GM19438 (cell line): Measurements from ENCODE around the gene ANK3.

ENCODE experiments used
- ATAC-seq: cut with Tn5 transposase; IDR thresholded peaks from one replicate; pipeline ENCODE4 v1.9.1; 2021; ENCODE audit warnings: low read depth; ENCODE audit not compliant: unreplicated experiment

ANK3 gene

GRCh38 chr10:60192946-60193345 is 196.7 kb downstream of the ANK3 start:
- ATAC-seq: no peak

GRCh38 chr10:60189861-60190475 is 199.7 kb downstream of the ANK3 start:
- no peak for ATAC-seq

- no peak for ATAC-seq
Measured at GRCh38 chr10:60188548-60188947, 201.1 kb downstream of the ANK3 start.

- ATAC-seq: no peak
Measured at GRCh38 chr10:60187691-60188090, 202.0 kb downstream of the ANK3 start.

- ATAC-seq: no peak
Measured at GRCh38 chr10:60186315-60187071, 203.2 kb downstream of the ANK3 start.

- no peak for ATAC-seq
Measured at GRCh38 chr10:60185421-60185820, 204.3 kb downstream of the ANK3 start.

- ATAC-seq: no peak
Measured at GRCh38 chr10:60182691-60183090, 207.0 kb downstream of the ANK3 start.

- ATAC-seq: no peak
Measured at GRCh38 chr10:60176925-60177324, 212.8 kb downstream of the ANK3 start.

GRCh38 chr10:60175441-60175971 is 214.2 kb downstream of the ANK3 start:
- ATAC-seq: no peak

- ATAC-seq: no peak
Measured at GRCh38 chr10:60172363-60172990, 217.2 kb downstream of the ANK3 start.

GRCh38 chr10:60171436-60172013 is 218.2 kb downstream of the ANK3 start:
- no peak for ATAC-seq

GRCh38 chr10:60170250-60170649 is 219.4 kb downstream of the ANK3 start:
- no peak for ATAC-seq

- no peak for ATAC-seq
Measured at GRCh38 chr10:60169111-60169510, 220.6 kb downstream of the ANK3 start.

- ATAC-seq: no peak
Measured at GRCh38 chr10:60167050-60167449, 222.6 kb downstream of the ANK3 start.

- no peak for ATAC-seq
Measured at GRCh38 chr10:60163786-60164185, 225.9 kb downstream of the ANK3 start.

- ATAC-seq: no peak
Measured at GRCh38 chr10:60162631-60163030, 227.0 kb downstream of the ANK3 start.

GRCh38 chr10:60155943-60156683 is 233.6 kb downstream of the ANK3 start:
- ATAC-seq: no peak

- ATAC-seq: no peak
Measured at GRCh38 chr10:60155099-60155877, 234.4 kb downstream of the ANK3 start.

- ATAC-seq: no peak
Measured at GRCh38 chr10:60149003-60149402, 240.7 kb downstream of the ANK3 start.
